Astrocyte of the hippocampus (primary cell): Measurements from ENCODE around the gene CCNG2.
"Not testable (repeated sequence)": the region's sequence is repeated elsewhere in the genome, so short reads cannot be mapped to it uniquely, and the experiment has no call there.

Source experiments
- DNase-seq: peaks from one replicate; pipeline ENCODE4 v3.0.0; 2011; ENCODE audit warnings: low read depth, low spot score

CCNG2 gene, protein sequence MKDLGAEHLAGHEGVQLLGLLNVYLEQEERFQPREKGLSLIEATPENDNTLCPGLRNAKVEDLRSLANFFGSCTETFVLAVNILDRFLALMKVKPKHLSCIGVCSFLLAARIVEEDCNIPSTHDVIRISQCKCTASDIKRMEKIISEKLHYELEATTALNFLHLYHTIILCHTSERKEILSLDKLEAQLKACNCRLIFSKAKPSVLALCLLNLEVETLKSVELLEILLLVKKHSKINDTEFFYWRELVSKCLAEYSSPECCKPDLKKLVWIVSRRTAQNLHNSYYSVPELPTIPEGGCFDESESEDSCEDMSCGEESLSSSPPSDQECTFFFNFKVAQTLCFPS

GRCh38 chr4:77156912-77157858 is at the start of gene CCNG2:
Gene CCNG2 (plus strand): TSS chr4:77157207. CDS start chr4:77158533, 1,326 bp downstream.
- DNase-seq, result peak; percentile 96

DNA sequence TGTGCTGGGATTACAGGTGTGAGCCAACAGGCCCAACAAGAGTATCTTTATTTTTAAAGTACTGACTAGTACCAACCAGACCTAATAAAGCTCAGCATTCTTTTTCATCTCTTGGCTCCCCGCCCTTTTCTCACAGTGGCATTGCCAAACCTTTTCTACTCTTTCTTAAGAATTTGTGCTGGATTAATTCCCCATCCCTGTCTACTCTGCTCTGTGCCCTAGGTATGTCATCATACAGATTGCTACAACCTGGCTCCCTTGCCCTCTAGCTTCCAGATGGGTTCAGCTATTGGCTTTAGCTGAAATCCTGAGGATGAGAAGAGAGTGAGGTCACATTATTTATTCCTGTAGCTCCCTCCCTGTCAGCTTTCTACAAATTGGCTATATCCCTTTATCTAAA is 46.3 kb upstream of the CCNG2 start:
- peak; percentile 21 for DNase-seq

DNA sequence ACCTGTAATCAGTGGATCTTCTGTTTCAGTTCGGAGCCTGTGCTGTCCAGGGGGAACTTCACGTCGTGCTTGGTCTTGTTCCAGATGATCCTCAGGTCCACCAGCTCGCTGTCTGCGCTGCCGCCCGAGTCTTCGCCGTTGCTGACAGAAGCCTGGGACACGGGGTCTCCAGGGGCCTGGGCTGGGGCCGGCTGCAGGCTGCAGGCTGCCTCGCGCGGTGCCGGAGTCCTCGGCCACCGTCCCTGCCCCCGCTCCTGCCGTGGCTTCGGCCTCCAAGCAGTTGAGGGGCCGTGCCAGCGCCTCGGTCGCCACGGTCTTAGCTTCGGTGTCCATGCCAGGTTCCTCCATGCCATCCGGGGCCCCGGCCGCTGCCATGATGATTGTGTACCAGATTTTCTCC is 43.9 kb upstream of the CCNG2 start:
- DNase-seq, result no peak

DNA sequence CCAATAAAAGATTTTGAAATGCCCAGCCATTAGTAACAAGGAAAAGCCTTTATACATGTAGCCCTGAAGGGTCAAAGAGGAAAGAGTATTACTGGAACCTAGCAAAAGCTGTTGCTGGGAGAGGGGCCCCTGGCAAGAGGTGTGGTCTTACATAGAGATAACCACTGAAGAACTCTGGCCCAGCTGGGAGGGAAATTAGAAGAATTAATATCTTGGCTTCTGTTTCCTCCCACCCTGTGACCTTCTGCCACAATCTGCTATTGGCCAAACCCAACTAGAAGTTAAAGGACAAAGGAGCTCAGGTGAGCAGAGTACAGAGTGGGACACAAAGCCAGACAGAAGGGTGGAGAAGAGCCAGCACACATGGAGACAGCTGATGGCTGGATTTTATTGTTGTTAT is 39.3 kb upstream of the CCNG2 start:
- no peak for DNase-seq

GRCh38 chr4:77120886-77121508 is 36.0 kb upstream of the CCNG2 start:
- no peak for DNase-seq

- DNase-seq, result no peak
Measured at GRCh38 chr4:77121736-77122240, 35.2 kb upstream of the CCNG2 start.

- DNase-seq, result no peak
Measured at GRCh38 chr4:77122656-77123055, 34.4 kb upstream of the CCNG2 start.

- DNase-seq, result no peak
Measured at GRCh38 chr4:77123411-77123810, 33.6 kb upstream of the CCNG2 start.

DNA sequence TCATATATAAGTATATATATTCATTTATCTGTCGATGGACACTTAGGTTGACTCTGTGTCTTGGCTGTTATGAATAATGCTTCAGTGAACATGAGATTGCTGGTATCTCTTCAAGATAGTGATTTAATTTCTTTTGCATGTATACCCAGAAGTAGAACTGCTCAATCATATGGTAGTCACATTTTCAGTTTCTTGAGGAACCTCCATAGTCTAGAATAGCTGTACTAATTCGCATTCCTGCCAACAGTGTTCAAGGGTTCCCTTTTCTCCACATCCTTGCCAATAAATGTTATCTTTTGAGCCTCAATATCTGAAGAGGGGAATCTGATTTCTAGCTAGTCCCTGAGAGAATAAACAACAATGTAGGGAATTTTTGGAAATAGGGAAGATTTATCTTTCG is 32.4 kb upstream of the CCNG2 start:
- DNase-seq, result no peak

DNA sequence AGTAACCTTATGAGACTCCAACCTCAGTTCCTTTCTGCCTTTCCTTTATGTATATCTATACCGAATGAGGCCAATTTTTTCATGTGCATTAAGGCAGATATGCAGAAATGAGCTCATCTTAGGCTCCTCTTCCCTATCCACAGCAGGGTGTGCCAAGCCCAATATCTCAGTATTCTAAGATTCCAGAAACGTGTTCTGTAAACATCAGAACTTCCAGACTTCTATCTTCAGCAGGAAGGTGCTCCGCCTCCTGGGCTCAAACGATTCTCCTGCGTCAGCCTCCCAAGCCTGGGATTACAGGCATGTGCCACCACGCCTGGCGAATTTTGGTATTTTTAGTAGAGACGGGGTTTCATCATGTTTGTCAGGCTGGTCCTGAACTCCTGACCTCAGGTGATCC is 31.0 kb upstream of the CCNG2 start:
- DNase-seq, result no peak

- no peak for DNase-seq
Measured at GRCh38 chr4:77126809-77127208, 30.2 kb upstream of the CCNG2 start.

- no peak for DNase-seq
Measured at GRCh38 chr4:77127215-77127614, 29.8 kb upstream of the CCNG2 start.

GRCh38 chr4:77127837-77128621 is 29.0 kb upstream of the CCNG2 start:
- DNase-seq, result no peak

DNA sequence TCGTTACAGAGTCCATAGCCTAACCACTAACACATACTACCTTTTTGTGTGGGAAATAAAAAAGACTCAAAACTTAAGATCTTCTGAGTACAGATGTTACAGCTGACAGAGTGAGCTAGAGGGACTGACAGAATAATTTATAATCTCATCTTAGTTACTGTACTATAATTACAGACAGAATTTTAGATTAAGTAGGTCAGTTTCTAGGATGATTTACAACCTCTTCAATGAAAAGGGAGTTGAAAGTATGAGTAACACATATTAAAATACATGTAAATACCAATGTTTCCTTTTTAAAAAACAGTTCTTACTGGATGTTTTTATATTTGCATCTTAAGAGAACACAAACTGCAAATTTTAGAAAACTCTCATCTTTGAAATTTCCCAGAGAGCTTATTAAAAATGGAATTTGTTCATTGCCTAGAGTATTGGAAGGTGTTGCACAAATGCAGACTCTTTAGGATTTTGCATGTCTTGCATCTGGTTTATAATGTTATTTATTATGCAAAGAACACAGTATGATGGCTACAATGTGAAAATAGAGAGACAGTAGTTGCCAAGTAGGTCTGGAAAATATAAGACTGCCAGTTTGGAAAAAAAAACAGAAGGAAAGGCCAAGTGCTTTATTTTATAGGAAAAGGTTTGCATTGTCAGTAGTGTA is 24.2 kb upstream of the CCNG2 start:
- no peak for DNase-seq

- DNase-seq, result not testable (repeated sequence)
Measured at GRCh38 chr4:77137448-77137847, 19.6 kb upstream of the CCNG2 start.

DNA sequence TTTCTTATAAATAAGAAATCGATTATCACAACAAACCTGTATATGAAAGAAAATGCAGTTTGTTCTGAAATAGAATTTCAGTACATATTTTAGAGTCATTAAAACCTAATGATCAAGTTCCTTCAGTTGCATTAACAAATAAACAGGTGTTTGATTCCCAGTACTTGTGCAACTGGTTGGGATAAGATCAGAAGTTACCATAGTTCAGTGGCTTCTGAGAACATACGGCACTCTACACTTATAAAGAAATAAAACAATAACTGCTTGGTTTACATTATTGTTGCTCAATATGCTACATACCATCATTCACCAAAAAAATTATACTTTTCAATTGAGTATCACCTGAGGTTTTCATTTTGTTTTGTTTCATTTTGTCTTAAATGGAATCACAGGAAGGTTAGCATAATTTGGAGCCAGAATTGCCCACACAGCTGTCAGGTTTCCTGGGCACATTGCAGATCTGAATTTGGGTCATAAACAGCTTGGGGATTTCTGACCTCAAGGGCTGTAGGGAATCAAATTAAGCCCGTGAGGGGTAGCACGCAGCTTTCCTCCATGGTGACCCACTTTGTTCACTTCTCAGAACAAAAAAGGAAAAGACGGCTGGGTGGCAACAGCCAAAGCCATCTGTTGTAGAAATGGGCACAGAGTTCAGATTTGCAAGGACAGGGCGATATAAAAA is 14.9 kb upstream of the CCNG2 start:
- DNase-seq, result no peak

DNA sequence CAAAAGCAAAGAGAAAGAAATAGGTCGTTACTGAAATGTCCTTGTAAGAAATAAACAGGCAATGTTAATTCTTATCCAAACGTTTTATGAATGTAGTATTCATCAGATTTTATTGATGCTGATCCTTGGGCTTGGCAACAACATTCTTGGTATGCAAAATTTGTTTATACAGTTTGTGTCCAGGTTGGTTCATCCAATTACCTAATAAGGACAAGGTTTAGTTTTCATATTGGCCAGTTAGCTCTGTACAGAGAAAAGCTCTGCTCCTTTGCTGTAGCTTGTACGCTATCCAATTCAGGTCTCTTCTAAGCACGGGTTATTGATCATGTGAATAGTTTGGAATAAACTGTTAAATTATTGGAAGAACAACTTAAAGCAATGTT is 14.4 kb upstream of the CCNG2 start:
- no peak for DNase-seq

- DNase-seq, result no peak
Measured at GRCh38 chr4:77143091-77143490, 13.9 kb upstream of the CCNG2 start.

GRCh38 chr4:77145842-77146185 is 11.2 kb upstream of the CCNG2 start:
- no peak for DNase-seq
